Activated CD4-positive, alpha-beta T cell treated with anti-CD3 and anti-CD28 coated beads, Interleukin-2, Interleukin-6, amounts not matched to agents 100 ng/mL and 50 ng/mL, durations not matched to agents 16 hours and 8 hours (primary cell): Measurements from ENCODE around the gene UBE2M.
A peak's percentile ranks its signal among the peaks of the same experiment; 100 is the strongest.
"Not testable (repeated sequence)": the region's sequence is repeated elsewhere in the genome, so short reads cannot be mapped to it uniquely, and the experiment has no call there.

Source experiments
- DNase-seq: peaks from one replicate; pipeline ENCODE4 v3.0.0-alpha.2; 2020

Gene UBE2M

DNA sequence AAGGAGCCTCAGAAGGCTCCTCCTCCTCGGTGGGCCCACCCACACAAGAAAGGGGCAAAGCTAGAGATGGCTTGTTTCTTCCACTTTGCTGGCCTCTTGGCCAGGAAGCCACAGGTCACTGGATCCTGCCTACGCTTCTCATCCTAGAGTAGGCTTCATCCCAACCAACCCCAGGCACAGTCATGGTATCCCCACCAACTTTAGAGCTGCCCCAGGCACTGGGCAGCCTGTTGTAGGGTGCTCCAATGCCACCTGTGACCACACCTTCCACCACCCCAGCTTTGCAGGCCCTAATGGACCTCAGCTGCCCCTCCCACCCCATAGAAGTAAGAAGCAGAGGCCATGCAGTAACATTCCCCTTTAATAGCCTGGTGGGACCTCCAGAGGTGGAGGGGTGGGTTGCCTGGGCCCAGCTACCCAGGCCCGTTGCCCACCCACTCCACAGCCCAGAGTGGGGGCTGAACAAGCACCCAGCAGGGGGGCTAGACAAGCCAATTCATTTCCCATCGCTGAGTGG is 3.0 kb downstream of the UBE2M start:
- no peak for DNase-seq

DNA sequence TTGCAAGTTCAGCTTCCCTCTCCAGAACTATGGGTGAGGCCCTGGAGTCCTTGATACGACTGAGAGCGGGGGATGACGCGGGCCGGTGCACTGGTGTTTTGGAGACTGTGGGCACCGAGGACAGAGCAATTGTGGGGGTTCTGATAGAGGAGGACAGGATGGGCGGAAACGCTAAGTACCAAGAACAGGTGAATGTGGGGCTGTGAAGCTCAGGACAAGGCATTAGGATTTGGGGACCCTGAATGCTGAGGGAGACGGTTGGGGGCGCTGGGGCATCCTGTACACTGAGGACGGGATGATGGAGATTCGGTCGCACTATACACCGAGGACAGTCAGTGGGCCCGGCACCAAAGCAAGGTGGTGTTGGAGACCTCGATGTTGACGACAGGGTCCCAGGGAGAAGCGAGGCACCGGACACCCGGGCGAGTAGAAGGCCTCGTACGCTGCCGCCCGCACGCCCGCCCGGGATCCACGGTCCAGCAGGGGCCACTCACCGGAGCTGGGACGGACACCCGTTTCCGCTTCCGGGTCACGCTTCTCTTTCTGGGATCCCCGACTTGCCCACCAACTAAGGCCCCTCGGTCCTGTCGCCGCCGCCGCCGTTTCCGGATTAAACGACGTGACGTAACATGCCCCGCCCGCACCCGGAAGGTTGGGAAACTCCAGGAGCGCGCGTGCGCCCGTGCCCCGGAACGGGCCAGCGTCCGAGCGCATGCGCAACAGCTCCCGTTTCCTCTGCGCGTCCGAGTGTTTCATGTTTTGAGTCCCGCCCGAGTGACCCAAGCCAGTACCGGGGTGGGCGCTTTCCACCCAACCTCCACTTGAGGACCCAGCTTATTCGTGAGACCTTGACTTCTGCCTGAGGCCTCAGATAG is 3.7 kb downstream of the UBE2M start, which contains the start of gene CHMP2A:
CHMP2A (minus strand) TSS at position 612 of the 875 bp plus-strand sequence. CDS start 893 bp downstream, outside the sequence.
- DNase-seq = peak; percentile 99

DNA sequence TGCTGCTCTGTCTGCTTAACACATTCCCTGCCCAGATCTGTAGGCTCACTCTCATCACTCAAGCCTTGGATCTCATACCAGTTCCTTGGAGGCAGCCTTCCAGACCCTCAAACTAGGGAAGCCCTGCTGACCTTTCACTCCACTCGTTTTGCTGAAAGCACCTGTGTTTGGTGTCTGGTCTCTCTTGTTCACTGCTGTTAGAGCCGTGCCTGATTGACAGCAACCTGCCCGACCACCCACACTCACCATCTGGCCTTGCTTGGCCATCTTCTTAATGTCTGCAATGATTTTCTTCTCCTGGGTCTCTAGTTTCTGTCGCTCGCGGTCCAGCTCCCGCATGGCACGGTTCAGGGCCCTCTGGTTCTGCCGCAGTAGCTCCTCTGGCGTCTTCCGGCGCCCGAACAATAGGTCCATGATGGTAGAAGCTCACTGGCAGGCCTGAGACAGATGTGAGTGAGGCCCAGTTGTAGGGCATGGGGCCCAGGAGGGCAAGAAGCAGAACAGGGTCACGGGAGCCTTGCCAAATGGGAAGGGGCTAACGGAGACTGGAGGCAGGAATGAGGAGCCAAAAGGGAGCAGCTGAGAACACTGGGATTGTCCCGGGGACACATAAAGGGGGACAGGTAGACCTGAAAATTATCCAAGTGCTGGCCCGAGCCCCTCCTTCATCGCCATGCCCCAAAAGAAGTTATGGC is 4.5 kb downstream of the UBE2M start:
- DNase-seq = no peak

DNA sequence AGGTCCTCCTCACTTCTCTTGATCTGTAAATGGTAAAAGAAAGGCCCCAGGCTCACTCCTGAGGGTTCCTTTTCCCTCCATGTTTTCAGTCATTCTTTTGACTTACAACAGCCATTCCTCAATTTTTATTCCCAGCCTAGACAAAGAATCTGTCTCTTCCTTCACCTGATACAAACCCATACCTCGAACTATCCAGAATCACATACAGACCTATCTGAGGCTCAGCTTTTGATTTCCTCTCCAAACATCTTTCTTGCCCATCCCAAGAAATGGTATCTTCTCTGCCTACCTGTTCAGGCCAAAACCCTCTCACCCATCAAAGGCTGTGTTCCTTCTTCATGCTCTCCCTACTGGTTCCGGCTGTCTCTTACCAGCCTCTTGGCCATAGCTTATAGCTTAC is 5.8 kb downstream of the UBE2M start:
- DNase-seq = no peak

DNA sequence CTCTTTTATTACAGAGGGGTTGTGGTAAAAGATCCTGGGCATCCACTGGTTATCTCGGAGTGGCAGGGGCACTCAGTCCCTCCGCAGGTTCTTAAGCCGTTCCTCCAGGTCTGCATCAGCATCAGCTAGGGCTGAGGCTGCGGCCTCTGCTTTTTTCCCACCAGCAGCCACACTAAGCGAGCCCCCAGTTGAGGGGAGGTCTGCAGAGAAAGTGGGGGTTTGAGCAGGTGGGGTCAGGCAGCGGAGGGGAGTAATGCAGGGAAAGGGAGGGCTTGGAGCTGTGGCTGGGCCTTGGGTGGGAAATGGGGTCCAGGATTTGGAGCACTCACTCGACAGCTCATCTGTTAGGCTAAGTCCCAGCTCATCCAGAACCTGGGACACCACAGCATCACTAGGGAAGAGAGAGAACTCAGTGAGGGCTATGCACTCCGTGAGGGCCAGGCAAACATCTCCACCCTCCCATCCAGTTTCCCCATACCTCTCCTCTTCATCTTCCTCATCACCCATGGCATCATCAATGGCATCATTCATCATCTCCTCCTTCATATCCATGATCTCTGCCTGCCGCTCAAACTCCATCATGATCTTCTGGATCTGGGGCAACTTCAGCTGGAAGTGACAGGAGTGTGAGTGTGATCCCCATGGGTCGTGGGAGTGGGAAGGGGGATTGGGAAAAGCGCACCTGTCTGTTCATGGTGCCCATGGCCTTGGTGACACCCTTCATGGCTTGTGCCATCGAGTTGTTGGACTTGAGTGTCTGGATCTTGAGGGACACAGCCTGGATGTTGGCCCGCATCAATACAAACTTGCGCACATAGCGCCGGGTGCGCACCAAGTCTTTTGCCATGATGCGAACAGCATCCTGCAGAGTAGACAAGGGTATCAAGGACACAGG is 6.6 kb downstream of the UBE2M start:
- DNase-seq = no peak

DNA sequence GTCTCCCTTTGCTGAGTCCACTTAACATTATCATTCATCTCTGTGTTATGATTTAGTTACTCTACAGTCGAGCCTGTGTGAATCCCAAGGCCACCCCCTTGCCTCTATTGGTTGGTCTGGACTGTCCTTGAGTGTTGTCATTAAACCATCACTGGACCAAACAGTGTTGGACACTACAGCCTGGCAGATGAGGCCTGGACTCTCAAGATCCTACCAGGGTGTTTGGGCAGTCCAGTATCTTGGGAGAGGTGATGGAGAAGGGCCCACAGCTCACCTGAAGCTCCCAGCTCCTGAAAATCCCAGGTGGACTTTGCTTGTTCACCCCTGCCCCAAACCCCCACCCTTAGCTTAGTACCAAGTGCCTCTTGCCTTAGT is 7.3 kb downstream of the UBE2M start:
- no peak for DNase-seq

DNA sequence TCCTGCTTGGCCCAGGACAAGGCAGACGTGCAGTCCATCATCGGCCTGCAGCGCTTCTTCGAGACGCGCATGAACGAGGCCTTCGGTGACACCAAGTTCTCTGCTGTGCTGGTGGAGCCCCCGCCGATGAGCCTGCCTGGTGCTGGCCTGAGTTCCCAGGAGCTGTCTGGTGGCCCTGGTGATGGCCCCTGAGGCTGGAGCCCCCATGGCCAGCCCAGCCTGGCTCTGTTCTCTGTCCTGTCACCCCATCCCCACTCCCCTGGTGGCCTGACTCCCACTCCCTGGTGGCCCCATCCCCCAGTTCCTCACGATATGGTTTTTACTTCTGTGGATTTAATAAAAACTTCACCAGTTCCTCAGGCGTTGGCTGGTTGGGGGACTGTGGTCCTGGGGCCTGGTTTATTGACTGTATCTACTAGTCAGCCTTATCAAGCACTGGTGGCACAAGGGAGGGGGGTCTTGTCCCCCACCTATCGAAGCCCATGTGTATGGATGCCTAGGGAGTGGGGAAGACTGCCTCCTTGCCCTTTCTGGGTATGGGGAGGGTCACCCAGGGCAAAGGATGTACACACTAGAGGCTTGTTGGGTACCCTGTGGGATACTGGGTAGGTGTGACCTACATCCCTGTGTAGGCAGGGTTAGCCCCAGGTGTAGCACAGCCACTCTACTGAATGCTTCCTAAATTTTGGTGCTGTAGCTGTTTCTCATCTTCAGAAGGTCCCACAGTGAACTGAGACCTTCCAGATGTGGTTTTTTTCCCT is 7.9 kb downstream of the UBE2M start:
- no peak for DNase-seq

DNA sequence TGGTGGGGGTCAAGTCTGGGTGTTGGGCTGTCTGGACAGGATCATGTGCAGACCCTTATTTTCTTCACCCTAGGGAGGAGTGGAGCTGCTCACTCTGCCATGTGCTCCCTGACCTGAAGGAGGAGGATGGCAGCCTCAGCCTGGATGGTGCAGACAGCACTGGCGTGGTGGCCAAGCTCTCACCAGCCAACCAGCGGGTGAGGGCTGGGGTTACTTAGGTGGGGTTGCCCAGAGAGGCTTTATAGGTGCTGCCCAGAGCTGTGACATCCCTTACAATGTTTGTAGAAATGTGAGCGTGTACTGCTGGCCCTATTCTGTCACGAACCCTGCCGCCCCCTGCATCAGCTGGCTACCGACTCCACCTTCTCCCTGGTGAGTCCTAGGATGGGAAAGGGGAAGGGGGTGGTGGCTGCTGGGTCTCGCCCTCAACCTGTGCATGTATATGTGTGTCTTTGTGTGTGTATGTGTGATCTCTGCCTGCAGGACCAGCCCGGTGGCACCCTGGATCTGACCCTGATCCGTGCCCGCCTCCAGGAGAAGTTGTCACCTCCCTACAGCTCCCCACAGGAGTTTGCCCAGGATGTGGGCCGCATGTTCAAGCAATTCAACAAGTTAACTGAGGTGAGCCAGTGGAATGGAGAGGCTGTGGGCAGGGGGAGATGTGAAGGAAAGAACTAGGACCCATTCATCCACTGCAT is 8.6 kb downstream of the UBE2M start:
- no peak for DNase-seq

DNA sequence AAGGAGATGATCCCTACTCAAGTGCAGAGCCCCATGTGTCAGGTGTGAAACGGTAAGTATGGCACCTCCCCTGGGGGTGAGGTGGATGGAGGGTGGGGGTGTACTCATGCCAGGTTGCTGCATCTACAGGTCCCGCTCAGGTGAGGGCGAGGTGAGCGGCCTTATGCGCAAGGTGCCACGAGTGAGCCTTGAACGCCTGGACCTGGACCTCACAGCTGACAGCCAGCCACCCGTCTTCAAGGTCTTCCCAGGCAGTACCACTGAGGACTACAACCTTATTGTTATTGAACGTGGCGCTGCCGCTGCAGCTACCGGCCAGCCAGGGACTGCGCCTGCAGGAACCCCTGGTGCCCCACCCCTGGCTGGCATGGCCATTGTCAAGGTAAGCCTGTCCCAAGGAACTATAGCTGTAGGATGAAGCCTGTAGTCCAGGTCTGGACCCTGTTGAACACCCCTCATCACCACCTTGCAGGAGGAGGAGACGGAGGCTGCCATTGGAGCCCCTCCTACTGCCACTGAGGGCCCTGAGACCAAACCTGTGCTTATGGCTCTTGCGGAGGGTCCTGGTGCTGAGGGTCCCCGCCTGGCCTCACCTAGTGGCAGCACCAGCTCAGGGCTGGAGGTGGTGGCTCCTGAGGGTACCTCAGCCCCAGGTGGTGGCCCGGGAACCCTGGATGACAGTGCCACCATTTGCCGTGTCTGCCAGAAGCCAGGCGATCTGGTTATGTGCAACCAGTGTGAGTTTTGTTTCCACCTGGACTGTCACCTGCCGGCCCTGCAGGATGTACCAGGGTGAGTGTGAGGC is 9.3 kb downstream of the UBE2M start:
- no peak for DNase-seq

DNA sequence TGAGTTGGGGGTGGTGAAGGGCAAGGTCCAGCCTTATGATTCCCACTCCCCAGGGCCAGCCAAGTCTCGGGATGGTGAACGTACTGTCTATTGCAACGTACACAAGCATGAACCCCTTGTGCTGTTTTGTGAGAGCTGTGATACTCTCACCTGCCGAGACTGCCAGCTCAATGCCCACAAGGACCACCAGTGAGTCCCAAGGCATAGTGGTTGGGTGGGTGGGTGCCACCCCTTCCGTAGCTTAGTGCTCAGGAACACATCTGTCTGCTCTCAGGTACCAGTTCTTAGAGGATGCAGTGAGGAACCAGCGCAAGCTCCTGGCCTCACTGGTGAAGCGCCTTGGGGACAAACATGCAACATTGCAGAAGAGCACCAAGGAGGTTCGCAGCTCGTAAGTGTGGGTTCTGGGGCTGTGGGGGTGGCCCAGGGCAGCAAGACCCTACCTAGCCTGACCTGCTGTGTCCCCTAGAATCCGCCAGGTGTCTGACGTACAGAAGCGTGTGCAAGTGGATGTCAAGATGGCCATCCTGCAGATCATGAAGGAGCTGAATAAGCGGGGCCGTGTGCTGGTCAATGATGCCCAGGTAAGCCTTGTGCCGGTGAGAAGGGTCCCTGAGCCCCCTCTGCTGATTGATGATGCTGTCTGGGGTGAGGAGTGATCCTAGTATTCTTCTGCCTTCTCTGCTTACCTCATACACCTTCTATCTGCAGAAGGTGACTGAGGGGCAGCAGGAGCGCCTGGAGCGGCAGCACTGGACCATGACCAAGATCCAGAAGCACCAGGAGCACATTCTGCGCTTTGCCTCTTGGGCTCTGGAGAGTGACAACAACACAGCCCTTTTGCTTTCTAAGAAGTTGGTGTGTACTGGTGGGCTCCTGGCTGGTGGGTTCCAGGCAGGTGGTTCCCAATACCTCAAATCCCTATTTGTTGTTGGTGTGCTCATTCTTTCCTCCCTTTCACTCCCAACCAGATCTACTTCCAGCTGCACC is 10.8 kb downstream of the UBE2M start:
- no peak for DNase-seq

DNA sequence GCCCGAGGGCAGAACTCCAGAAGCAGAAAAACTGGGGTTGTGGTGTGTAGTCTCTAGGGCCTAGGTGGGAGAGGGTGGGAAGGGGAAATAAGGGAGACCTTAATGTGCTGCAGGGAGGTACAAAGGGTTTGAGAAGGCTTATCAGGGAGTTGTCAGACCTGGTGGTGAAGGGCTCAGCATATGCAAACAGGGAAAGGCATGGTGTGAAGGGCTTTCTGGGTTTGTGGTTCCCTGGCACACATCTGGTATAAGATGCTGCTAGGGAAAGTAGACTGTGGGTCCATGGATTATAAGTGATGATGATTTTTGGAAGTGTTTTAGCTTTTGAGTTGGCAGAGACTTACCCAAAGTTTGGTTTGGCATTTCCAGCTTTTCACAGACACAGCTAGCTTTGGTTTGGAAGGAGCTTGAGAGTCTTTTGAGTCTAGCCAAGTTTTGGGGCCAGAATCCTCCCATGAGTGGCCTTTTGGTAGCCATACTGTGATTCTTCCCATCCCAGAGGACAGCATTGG is 12.3 kb downstream of the UBE2M start:
- no peak for DNase-seq

DNA sequence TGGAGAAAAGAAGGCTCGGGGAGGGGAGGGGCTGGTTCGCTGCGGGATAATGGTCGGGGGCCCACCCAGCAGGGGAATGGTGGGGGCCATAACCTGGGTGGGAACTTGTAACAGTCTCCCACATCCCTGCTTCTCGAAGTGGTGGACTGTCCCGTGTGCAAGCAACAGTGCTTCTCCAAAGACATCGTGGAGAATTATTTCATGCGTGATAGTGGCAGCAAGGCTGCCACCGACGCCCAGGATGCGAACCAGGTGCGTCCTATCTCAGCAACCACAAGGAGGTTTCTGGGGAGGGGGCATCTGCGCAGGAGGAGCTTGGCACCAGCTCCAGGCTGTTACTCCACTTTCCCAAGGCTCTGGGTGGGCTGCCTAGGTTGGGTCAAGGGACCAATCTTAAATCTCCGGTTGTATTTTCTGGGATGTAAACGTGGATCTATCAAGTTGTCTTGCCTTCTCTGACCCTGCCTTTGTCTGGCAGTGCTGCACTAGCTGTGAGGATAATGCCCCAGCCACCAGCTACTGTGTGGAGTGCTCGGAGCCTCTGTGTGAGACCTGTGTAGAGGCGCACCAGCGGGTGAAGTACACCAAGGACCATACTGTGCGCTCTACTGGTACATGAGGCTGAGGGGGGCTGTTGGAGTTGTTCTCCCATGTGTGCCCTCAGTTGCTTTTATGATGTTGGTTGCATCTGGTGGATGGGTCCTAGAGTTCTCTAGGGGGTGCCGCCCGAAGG is 13.0 kb downstream of the UBE2M start:
- DNase-seq = no peak

DNA sequence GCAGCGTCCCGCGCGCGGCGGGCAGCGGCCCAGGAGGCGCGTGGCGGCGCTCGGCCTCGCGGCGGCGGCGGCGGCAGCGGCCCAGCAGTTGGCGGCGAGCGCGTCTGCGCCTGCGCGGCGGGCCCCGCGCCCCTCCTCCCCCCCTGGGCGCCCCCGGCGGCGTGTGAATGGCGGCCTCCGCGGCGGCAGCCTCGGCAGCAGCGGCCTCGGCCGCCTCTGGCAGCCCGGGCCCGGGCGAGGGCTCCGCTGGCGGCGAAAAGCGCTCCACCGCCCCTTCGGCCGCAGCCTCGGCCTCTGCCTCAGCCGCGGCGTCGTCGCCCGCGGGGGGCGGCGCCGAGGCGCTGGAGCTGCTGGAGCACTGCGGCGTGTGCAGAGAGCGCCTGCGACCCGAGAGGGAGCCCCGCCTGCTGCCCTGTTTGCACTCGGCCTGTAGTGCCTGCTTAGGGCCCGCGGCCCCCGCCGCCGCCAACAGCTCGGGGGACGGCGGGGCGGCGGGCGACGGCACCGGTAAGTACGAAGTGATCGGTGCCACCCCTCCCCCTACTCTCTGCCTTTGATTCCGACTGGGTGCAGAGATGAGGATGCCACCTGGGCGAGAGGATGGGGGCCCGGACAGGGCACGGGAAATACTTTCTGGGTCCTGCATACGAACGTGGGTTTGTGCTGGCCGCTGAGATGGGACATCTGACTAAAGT is 13.7 kb downstream of the UBE2M start:
- DNase-seq = peak; percentile 81

DNA sequence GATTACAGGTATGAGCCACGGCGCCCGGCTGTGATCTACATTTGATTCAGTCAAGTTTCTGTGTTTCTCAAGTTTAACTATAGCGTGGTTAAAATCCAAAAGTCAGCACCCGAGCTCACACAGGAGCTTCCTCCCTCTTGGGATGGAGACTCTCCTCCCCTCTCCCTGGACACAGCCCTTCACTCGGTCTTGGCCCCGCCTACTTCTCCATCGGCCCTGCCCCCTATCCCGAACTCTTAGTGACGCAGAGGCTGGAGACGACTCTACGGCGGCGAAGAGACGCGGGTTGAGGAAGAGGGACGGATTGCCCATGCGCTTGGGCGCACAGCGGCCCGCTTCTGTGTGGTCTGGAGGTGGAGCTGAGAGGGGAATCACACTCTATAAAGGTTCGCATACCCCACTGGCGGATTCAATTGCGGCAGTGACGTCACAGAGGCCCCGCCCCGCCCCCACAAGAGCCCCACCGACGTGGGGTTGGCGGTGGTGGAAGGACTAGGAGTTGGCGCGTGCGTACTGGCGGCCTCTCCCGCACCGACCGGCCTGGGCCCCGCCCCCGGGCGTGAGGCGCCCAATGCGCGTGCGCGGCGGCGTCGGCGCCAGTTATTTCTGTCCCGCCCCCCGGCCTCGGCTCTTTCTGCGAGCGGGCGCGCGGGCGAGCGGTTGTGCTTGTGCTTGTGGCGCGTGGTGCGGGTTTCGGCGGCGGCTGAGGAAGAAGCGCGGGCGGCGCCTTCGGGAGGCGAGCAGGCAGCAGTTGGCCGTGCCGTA is 14.4 kb downstream of the UBE2M start, which contains the start of gene TRIM28:
TRIM28 (plus strand) TSS at position 239 of the 765 bp plus-strand sequence. CDS start 694 bp downstream, outside the sequence.
- peak; percentile 100 for DNase-seq

DNA sequence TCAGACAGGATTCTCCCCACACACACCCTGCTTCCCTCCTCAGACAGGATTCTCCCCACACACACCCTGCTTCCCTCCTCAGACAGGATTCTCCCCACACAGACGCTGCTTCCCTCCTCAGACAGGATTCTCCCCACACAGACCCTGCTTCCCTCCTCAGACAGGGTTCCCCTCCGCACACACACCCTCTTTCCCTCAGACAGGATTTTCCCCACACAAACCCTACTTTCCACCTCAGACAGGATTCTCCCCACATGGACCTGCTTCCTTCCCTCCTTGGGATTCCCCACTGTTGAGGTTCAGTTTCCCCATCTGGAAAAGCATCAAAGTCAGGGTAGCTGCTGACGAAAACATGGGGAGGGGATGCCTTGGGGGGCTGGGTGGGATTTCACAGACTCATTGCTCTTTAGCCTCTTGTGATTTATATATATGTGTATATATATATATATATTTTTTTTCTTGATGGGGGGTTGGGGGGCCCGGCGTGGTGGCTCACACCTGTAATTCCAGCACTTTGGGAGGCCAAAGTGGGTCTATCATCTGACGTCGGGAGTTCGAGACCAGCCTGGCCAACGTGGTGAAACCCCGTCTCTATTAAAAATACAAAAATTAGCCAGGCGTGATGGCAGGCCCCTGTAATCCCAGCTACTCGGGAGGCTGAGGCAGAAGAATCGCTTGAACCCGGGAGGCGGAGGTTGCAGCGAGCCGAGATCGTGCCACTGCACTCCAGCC is 15.6 kb downstream of the UBE2M start:
- not testable (repeated sequence) for DNase-seq

DNA sequence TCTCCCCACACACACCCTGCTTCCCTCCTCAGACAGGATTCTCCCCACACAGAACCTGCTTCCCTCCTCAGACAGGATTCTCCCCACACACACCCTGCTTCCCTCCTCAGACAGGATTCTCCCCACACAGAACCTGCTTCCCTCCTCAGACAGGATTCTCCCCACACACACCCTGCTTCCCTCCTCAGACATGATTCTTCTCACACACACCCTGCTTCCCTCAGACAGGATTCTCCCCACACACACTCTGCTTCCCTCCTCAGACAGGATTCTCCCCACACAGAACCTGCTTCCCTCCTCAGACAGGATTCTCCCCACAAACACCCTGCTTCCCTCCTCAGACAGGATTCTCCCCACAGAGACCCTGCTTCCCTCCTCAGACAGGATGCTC is 19.2 kb downstream of the UBE2M start:
- DNase-seq = not testable (repeated sequence)
